NOMO-1 treated with DMSO at 0.1 percent for 48 hours (cell line): ENCODE measurements around the gene ABI1.

Source experiments
- DNase-seq: peaks from one replicate; lab custom pipeline; 2025; ENCODE audit not compliant: unreplicated experiment; lab: John Stamatoyannopoulos, UW

ABI1 gene

DNA sequence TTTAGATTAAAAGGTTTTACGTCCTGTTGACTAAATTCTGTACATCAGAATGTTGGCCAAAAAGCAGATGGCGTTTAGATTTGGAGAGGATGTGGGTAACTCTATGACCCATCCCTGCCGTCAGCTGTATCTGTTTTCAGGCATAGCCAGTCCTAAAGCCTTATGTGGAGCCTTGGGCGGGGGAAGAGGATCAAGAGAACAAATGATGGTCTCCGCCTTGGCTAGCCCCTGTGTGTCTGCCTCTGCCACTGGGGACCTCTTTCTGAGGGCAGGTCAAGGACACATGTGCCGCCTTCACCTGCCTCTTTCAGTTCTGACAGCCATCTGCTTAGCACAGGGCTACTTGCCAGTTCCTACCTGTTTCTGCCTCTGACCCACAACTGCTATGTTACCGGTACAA, 139.2 kb downstream of the ABI1 start:
- no peak for DNase-seq

DNA sequence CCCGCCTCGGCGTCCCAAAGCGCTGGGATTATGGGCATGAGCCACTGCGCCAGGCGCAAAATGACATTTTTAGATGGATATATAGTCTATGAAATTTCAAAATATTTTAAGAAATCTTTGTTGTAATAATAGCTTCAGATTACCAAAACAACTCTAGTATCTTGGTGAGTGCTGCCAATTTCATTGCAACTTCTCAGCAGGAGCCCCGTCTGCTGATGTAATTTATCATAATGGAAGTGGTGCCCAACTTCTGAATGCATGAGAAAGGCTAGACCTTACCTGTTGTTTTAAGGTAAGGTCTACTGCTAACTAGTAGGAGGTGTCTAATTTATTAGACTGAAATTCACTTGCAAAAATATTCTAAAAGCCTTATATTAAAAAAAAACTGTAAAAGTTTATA, 143.3 kb downstream of the ABI1 start:
- no peak for DNase-seq

- no peak for DNase-seq
Observed at GRCh38 chr10:26715137-26715487, 145.6 kb downstream of the ABI1 start.

DNA sequence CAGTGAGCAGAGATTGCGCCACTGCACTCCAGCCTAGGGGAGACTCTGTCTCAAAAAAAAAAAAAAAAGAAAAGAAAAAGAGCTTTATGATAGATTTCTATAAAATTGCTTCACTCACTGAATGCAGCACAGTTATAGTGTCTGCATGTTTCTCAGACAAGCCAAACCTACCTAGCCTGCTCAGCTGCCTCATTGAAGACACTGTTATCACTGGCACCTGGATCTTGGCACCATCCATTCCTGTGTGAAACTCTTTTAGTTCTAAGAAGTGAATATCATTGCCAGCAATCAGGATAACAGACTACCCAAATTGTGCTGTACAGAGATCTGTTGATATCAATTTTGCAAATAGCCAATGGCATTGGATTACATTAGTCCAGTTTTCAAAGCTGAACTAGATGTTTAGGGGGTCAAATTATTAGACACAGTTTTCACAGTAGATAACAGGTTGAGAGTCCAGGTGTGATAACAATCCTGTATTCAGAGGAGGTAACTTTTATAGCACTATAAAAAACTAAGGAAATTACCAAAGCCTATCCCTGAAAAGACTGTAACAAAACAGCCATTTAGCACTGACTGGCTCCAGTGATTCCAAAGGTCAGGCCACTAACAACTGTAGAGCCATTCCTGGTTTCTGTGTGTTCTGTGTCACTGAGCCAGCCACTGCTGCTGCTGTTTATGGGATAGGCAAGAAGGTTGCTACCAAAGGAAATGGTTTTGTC, 146.2 kb downstream of the ABI1 start:
- DNase-seq = no peak

- DNase-seq = no peak
Observed at GRCh38 chr10:26711324-26711723, 149.4 kb downstream of the ABI1 start.

- no peak for DNase-seq
Observed at GRCh38 chr10:26706936-26707335, 153.8 kb downstream of the ABI1 start.

DNA sequence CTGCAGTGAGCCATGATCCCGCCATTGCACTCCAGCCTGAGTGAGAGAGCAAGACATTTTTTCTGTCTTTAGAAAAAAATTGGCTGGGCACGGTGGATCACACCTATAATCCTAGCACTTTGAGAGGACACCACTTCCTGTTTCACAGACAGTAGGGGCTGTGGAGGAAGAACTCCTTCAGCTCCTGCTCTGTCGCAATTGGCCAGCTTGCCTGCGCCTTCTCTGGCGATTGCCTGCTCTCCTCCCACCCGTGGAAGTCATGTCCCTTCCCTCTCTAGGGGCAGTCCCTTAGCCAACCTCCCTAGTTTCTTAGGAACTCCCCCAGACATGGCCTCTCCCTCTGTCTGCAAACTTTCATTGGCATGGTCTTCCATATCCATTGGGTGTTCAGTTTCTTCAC, 154.6 kb downstream of the ABI1 start:
- DNase-seq = peak; percentile 41

DNA sequence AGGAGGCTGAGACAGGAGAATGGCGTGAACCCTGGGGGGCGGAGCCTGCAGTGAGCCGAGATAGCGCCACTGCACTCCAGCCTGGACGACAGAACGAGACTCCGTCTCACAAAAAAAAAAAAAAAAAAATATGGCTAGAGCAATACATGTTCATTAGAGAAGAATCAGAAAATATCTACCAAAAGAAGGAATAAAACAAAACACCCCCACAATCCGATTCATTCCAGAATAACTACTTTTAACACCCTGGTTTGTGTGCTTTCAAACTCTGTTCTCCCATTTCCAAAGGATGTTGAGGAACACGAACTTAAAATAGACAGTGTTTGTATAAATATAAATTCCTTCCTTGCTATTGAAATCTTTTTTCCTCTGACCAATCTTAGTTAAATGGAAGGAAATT, 156.8 kb downstream of the ABI1 start:
- no peak for DNase-seq

- DNase-seq = no peak
Observed at GRCh38 chr10:26703096-26703495, 157.7 kb downstream of the ABI1 start.

- no peak for DNase-seq
Observed at GRCh38 chr10:26700884-26701630, 159.7 kb downstream of the ABI1 start.

GRCh38 chr10:26699631-26700030, 161.1 kb downstream of the ABI1 start:
- DNase-seq = no peak

DNA sequence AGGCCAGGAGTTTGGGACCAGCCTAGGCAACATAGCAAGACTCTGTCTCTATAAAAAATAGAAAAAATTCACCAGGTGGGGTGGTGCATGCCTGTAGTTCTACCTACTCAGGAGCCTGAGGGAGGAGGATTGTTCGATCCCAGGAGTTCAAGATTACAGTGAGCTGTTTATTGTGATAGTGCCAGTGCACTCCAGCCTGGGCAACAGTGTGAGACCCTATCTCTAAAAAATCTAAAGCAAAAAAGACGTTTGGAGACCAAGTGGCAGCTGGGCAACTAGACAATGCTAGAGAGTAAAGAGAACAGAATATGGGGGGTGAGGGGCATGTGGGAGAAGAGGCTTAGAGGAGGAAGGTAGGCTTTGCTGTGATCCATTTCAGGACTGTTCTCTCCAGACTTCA, 161.8 kb downstream of the ABI1 start:
- DNase-seq = no peak

DNA sequence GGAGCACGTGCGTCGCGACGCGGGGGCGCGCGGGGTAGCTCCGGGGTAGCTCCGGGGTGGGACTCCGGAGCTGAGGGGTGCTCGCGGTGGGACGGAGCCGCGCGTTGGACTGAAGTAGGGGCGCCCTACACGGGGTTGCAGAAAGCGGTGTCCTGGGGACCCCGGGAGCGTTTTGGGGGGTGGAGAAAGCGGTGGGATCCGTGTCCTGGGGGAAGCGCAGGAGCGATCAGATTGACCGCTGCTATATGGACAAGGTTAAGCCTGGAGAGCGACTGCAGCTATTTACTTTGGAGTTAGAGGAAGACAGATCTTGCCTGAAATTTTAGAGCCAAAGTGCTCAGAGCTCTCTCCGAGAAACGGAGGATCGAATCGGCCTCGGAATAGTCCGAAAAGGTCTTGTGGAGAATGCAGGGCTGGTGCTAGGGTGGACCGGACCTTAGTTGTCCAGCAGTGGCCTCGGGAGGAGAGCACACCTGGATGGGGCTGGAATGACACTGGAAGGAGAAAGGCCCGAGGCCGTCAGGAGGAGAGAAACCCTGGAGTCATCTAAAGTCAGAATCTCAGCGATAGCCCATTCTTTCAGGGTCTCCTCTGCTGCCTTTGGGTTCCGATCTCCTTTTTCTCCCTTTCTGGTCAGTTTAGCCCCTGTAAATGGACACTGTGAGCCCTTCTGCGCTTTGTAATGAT, 162.7 kb downstream of the ABI1 start:
- no peak for DNase-seq

DNA sequence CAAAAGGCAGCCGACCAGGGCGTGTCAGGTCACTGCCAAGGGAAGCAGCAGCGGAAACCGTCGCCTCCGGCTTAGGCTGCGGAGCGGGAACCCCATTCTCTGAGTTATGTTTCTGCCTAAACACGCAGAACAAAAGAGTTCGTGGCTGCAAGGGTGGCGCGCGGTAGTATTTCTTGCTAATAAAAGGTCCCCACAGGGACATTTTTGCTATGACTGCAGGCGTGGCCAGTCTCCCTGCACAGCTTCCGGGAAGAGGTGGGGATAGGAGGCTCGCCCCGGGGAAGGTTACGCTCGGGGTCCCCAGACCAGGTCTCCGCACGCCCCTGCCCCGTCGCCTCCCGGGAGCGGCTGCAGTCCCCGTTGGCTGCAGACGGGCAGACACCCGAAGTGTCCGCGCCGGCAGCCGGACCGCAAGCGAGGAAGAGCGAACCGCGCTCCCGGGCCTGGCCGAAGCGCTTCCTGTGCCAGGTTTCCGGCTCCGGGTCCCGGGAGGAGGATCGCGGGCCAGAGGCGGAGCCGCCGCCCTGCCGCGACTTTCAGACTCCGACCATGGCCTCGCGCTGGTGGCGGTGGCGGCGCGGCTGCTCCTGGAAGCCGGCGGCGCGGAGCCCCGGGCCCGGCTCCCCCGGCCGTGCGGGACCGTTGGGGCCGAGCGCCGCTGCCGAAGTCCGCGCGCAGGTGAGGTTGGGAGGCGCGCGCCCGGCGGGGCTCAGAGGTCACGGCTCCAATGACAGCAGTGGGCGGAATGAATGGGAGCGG, 163.4 kb downstream of the ABI1 start, which contains the start of gene PDSS1:
Gene PDSS1, plus strand, starts transcription at position 539 of the 759 bp plus-strand sequence. Its CDS starts 11 bp downstream, at position 550.
- DNase-seq = peak; percentile 73

DNA sequence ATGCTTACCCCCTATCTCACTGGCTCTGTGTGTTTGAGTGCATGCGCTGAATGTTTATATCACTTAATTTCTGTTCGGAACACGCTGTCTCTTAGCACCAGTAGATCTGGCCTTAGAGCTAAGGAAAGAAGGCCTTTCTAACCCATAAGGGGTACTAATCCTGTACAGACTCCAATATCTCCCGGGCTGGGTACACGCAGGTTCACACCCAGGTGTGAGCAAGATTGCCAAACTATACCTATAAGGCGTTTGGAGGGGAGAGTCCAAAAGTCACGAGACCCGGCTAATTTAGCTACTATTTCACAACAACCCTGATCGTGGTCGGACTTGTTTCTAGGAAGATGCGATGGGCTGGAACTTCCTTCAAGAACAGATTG, 164.0 kb downstream of the ABI1 start:
- DNase-seq = peak; percentile 95
